Stimulated activated CD4-positive, alpha-beta T cell treated with anti-CD3 and anti-CD28 coated beads, Interleukin-12 subunit alpha, Interleukin-12 subunit beta, amount 100 ng/mL, for 48 hours (primary cell): ENCODE data around the gene FNDC11.
"Not testable (repeated sequence)": the region's sequence is repeated elsewhere in the genome, so short reads cannot be mapped to it uniquely, and the experiment has no call there.

Experiments used
- DNase-seq, 3 donors: peaks; one replicate each; pipeline ENCODE4 v3.0.0-alpha.2; 2020; ENCODE audit warnings: low read depth in 2 of 3, low spot score in 1 of 3

FNDC11 gene

DNA sequence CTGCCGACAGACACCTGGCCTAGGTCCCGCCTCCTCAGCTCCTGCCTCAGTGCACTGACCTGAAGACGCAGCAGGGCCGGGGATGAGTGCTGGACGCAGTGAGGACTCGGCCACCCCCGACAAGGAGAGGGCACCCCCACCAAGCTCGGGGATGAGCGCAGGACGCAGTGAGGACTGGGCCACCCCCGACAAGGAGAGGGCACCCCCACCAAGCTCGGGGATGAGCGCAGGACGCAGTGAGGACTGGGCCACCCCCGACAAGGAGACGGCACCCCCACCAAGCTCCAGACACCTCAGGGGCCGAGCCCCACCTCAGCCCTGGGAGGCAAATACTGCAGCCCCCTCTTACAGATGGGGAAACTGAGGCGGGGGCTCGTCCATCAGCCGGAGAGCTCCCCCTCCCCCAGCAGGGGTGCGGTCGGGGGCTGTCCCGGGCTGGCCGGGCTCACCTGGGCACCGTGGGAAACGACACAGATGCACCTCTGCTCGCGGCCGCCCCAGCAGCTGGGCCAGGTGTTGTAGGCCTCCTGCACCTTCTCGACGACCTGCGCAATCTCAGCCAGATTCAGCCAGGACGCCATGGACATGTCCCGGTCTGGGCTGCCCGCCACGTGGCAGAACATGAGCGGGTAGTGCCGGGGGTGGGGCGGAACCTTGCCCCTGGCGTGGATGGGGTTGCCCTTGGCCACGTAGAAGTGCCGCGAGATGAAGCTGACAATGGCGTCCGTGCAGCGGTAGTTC lies 12.6 kb downstream of the FNDC11 start:
- no peak for DNase-seq

DNA sequence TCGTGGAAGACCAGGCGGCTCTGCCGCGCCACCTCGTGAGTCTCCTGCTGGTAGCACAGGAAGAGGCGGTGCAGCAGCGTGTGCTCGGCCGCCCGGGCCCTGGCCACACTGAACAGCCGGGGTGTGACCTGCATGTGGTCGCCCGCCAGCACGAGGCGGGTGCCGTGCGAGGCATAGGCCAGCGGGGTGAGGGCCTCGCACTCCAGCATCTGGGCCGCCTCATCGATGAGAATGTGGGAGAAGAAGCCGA lies 13.1 kb downstream of the FNDC11 start:
- no peak for DNase-seq

DNA sequence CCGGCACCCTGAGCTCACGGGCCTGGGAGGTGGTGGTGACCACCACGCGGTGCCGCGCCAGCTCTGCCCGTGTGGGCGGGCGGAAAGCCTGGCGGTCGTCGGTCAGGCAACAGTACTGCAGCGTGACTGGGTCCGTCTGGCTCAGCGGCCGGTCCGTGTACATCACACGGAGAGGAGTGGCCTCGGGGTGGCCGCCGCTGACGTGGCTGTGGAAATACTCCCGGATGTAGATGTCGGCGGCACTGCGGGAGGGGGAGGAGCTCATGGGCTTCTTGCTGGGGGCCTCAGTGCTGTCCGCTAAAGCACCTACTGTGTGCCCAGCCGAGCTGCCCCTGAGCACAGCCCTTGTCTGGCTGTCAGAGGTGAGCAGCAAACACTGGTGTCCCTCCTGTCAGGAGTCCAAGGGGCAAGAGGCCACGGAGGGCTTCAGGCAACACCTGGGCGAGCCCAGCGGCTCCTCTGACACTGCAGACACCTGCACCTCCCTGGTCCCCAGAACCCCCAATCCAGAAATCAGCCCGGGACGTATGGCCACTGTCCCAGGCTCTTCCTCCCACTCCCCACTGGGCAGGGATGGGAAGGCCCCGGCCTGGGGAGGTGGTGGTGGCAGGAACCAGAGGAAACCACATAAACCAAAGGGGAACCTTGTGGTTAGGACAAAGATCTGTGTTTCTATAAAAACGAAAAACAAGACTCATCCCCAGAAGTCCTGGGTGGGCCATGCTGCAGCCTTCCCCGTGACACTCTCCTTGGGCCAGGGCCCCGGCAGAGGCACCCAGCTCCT lies 13.6 kb downstream of the FNDC11 start:
- DNase-seq, result peak in 2 of 3 donors; percentile 46 to 52

DNA sequence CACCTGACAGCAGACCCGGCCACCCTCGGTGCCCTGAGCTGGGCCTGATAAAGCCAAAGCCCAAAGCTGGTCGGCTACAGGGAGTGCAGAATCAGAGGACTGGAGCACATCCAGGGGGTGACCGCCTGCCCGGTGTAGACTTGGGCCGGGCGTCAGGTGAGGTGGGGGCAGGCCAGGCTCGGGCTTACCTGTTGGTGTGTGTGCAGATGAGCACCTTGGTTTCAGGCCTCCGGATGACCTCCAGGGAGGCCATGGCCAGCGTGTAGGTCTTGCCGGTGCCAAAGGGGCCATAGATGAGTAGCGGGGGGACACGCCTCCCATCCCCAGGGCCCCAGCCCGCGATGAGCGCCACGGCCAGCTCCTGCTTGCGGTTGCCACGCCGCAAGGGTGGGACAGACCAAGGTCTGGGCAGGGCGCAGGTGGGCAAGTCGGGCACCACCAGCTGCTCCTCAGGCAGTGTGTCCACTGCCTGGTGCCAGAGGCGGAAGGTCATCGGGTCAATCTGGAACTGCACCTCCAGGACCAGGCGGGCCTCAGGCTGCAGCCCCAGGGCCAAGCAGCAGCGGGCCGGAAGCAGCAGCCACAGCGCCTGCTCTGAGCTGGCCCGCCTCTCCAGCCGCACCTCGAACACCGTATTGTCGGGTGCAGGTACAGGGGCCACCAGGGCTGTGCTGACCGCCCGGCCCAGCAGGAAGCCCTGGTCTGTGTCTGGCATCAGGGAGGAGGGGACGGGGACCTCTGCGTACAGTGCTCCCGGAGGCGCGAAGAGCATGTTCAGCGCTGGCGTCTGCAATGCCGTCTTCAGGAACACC lies 14.4 kb downstream of the FNDC11 start:
- DNase-seq, result no peak

DNA sequence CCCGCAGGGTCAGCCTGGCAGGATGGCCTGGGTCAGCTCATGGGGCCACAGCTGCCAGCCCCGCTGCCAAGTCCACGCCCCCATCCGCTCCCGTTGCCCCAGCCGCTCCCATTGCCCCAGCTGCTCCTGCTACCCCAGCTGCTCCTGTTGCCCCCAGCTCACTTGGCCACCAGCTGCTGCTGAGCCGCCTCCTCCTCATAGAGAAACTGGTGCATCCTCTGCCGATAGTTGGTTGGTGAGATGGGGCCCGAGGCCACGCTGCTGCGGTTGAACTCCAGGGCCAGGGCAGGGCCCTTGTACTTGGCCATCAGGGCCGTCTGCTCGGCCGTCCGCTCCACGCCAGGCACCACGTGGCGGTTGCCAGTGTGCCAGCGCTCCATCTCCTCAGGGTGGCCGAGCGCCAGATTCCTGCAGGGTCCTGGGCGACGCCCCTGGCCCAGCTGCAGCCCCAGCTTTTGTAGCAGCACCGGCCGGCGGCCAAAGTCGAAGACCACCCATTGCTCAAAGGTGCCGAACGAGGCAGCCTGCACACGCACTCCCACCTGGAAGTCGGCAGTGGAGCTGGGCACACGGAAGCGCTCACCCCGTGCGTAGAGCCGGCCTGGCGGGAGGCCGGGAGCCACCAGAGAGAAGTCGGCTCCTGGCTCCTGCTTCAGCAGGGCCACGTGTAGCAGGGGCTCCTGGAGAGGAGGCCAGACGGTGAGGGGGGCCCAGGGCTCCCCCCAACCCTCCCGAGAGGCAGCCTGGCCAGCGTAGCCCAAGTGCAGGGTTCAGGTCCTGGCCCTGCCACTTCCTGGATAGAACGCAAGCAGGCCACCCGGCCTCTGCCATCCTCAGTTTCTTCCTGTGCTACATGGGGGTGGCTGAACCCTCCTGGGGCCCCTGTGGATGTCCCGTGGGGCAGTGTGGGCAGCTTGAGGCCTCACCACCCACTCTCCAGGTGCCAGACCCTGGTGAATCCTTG lies 15.3 kb downstream of the FNDC11 start:
- DNase-seq, result no peak

DNA sequence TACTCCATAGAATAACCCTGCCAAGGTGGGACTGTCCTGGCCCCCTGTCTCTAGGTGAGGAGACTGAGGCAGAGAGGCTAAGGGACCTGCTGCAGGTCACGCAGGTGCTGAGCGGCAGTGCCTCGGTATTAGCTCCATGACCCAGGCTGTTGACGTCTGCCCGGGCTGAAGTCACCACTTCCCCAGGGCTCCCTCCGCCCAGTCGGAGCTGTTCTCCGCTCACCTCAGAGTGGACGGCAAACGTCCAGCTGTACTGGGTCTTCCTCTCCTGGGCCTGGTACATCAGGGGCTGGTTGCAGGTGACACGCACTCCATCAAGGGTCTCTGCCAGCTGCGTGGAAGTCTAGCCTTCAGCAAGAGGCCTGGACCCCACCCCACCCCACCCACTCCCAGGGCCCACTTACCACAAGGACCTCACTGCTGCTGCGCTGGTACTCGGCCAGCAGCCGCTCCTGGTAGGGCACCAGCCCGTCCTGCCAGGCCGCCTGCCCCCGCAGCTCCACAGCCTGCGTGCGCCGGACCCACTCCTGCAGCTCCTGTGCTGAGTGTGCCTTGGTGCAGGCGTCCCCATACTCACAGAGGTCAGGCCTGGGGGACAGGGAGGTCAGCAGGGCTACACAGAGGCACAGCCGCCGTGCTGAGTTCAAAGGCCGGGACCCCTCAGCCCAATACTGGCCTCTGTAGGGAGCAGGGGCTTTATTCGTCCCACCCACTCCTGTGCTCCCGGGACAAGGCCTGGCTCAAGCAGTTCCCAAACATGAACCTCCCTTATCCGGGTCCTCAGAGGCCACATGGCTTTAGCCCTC lies 16.5 kb downstream of the FNDC11 start:
- DNase-seq, result no peak

DNA sequence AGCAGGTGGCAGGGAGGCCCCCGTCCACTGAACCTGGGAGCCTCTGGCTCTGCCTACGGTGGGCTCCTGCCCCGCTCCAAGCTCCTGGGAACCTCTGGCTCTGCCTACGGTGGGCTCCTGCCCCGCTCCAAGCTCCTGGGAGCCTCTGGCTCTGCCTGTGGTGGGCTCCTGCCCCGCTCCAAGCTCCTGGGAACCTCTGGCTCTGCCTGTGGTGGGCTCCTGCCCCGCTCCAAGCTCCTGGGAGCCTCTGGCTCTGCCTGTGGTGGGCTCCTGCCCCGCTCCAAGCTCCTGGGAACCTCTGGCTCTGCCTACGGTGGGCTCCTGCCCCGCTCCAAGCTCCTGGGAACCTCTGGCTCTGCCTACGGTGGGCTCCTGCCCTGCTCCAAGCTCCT lies 17.1 kb downstream of the FNDC11 start:
- not testable (repeated sequence) for DNase-seq

DNA sequence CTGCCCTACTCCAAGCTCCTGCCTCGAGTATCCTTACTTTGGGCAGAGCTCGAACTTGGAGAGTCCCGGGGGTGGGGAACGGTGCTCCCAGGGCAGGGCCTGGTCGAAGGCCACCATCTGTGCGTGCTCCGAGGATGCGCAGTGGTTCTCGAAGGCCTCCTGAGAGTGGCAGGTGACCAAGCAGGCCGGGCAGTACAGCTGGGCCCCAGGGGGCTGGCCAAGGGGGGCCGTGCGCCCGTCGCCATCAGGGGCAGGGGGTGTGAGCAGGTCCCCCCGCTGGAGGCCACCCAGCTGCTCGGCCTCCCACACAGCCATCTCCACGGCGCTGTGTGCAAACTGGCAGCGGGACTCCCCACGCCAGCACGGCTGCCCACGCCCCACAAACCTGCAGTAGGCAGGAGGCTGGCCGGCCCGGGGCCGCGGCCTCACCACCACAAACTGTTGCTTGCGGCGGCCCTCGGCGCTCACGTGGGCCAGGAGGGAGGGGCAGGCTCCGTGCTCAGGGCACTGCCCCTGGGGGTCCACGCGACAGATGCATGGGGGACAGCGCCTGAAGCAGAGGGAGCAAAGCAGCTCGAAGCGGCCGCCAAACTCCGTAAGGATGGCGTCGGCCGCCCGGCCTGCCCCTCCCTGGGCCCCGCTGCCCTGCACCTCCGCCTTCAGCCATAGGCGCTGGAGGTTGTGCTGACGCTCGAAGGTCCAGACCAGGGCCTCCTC lies 18.3 kb downstream of the FNDC11 start:
- no peak for DNase-seq

DNA sequence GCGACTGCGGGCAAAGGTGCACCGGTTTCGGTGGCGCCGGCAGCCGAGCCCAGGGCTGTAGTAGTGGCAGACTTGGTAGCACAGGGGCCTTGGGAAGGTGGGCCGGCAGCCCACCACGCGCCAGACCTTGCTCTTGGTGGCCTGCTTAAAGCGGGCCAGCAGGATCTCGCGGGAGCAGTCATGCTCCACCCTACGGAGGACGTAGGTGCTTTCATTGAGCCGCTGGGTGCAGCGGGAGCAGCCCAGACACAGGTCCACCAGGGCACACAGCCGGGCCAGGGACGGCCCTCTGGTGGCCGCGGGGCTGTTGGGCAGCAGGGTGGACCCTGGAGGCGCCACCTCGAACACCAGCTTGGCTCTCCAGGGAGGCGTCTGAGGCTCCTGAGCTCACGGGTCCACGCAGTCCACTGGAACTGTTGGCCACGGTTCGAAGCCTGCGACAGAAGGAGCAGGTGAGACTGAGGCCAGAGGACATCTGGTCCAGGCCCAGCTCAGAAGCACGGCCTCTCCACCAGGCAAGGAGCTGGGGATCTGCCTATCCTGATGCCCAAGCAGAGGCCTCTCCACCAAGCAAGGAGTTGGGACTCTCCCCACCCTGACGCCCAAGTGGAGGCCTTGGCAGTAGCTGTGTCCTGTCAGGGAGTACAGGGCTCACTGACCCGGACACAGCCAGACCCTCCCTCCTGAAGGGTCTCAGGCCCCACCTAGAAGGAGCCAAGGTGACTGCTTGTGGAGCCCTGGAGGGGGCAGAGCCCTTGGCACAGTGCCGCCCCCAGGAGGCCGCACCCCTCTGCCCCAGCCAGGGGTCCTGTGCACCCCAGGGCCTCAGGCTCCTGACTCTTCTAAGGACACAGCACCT lies 19.1 kb downstream of the FNDC11 start:
- no peak for DNase-seq

DNA sequence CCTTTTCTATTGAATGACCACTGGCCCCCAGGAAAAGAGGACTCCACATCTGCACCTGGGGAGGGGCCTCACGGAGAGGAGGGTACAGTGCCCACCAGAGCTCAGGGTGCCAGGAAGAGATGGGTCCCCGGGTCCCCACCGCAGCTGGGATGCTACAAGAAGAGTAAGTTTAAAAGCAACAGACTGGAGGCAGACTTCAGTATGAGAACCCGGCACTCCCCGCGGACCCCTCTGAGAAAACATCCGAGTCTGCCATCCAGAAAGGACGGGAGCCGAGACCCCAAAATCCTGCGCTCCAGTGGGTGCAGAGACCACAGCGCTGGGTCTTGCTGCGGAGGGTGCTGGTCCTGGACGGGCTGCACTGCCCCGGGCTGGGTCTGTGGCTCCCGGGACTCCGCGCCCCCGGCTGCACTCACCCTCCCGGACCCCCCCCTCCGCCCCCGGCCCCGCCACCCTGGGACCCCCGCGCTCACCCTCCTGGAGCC lies 19.7 kb downstream of the FNDC11 start:
- no peak for DNase-seq

DNA sequence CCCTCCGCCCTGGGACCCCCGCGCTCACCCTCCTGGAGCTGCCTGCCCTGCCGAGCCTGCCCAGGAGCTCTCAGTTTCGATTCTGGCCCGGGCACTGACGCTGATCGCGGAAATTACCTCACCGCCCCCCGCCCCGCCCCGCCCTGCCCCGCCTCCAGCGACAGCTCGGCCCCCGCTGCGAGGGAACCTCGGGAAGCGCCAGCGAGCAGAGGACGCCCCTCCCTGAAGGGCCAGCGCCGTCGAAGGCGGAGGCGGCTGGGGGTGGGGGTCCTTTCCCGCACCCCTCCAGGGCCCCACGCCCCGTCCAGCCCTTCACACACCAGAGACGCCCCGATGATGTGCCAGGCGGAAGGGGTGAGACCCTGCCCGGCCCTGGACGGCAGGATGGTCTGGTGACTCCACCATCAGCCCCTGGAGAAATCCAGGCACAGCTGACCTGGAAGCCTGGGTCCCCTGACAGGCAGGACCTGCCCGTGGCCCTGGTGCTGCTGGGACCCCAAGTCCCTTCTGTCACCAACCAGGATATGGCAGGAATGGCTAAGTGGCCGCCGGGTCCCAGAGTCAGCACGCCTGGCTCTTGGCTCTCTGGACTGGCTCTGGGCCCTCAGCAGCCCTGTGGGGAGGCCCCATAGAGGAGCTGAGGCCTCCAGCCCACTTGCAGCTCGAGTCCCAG lies 20.3 kb downstream of the FNDC11 start, which contains the start of gene HELZ2:
HELZ2 (minus strand) TSS at position 84 of the 673 bp plus-strand sequence. CDS start 1,854 bp downstream, outside the sequence.
- DNase-seq, result peak in 1 of 3 donors; percentile 39

DNA sequence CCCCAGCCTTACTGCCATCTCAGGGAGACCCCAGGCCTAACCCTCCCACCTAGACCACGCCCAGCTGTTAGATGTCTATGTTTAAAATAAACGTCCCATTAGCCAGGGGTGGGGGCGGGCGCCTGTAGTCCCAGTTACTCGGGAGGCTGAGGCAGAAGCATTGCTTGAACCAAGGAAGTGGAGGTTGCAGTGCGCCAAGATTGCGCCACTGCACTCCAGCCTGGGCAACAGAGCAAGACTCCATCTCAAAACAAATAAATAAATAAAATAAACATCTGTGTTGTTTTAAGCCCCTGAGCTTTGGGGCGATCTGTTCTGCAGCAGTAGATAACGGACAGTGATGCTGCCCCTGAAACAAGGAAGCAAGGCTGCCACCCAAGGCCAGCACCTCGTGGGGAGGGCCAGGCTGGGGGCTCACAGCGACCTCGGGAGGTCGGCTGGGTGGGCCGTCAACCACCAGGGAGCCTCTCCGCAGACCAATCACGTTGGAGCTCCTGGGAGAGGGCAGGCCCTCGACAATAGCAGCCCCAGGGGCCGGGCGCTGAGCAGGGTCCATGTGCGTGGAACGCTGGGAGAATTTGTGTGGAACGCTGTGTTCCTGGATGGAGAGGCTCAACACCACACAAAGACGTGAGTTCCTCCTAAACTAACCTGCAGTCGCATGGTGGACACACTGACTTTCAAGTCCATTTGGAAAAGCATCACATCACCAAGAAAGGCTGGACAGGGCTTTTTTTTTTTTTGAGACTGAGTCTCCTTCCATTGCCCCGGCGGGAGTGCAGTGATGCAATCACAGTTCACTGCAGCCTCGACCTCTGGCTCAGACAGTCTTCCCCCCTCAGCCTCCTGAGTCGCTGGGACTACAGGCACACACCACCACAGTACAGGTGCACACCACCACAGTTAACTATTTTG lies 21.1 kb downstream of the FNDC11 start:
- no peak for DNase-seq

DNA sequence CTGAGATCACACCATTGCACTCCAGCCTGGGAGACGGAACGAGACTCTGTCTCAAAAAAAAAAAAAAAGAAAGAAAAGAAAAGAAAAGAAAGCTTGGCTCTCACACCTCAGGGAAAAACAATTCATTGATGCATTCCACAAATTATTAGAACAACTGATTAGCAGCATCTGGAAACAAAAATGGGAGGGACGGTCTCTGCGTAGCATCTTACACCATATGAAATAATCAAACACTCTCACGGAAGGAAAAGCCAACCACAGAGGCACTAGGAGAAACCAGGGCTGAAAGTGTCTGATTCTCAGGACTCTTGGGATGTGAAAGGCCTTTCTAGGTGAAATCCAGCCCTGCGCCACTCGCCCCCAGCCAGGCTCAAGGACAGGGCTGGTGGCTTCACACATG lies 22.4 kb downstream of the FNDC11 start:
- no peak for DNase-seq

DNA sequence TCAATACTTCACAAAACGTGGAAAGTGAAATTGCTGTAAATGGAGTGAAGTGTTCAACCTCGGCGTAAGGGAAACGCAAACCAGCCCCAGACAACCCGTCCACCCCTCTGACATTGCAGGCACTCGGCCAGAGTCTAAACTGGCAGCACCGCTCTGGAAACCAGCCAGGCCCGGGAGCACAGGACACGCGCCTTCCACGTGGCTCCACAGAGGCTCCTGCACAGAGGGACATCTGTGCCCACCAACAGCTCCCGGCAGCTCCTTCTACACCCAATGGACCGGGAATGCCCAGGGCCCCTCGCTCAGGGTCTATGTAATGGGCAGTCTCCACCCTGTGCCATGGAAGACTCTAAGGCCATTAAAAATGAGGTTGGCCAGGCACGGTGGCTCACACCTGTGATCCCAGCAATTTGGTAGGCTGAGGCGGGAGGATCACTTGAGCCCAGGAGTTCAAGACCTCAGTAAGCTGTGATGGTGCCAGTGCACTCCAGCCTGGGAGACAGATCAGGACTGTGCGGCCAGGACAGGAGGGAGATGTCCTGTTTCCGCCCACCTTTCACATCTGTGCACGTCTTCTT lies 23.4 kb downstream of the FNDC11 start:
- no peak for DNase-seq

DNA sequence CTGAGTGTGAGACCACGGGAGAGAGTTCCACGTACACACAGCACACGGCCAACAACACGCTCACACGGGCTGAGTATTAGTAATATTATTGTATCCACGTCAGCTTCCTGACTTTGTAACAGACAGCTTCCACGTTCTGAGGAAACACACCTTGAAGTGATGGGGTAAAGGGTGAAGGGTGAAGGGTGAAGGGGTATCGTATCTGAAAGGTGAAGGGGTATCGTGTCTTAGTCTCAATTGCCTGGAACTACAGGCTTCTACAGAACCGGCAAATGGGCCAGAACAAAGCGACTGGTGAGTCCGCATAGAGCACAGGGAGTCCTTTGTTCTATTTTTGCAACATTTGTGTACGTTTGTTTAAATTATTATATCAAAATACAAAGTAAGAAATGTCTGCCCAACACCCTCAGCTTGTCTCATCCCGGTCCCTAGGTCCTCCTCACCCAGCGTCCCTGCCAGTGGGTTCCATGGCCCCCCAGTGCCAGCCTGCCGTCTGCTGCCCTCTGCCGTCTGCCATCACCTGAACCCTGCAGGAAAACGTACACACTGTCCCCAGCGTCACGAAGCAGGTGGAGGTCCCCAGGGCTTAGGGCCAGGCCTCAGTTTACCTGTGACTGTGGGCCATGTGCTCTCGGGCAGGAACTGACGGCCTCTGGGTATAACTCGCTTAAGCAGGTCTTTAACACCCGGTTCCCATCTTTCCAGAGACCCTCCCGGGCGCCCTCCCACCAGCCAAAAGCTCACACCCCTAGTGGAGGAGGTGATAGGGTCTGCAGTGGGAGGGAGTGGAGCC lies 24.5 kb downstream of the FNDC11 start:
- DNase-seq, result no peak
